HUES6 (cell line): ENCODE measurements around the gene CYP1B1.

ENCODE experiments used
- H3K27ac ChIP-seq: 2 replicates; pipeline ENCODE4 v1.7.0; 2013; ENCODE audit warnings: low read depth, mild to moderate bottlenecking, low read length, inconsistent platforms
- H3K27me3 ChIP-seq: 2 replicates; pipeline ENCODE4 v1.6.1; 2013; ENCODE audit warnings: low read length; ENCODE audit not compliant: control insufficient read depth, insufficient read depth
- H3K36me3 ChIP-seq: 2 replicates; pipeline ENCODE4 v1.6.1; 2013; ENCODE audit warnings: low read length; ENCODE audit not compliant: control insufficient read depth, insufficient read depth
- H3K4me1 ChIP-seq: 2 replicates; pipeline ENCODE4 v1.6.1; 2013; ENCODE audit warnings: low read length; ENCODE audit not compliant: control insufficient read depth, insufficient read depth
- H3K4me3 ChIP-seq: 2 replicates; pipeline ENCODE4 v1.5.1; 2013; ENCODE audit warnings: low read depth, low read length
- H3K9ac ChIP-seq: one replicate; pipeline ENCODE4 v1.6.1; 2013; ENCODE audit warnings: mild to moderate bottlenecking, low read length
- H3K9me3 ChIP-seq: 2 replicates; pipeline ENCODE4 v1.6.1; 2013; ENCODE audit warnings: low read depth, low read length; ENCODE audit not compliant: control insufficient read depth, insufficient read depth

The CYP1B1 gene

DNA sequence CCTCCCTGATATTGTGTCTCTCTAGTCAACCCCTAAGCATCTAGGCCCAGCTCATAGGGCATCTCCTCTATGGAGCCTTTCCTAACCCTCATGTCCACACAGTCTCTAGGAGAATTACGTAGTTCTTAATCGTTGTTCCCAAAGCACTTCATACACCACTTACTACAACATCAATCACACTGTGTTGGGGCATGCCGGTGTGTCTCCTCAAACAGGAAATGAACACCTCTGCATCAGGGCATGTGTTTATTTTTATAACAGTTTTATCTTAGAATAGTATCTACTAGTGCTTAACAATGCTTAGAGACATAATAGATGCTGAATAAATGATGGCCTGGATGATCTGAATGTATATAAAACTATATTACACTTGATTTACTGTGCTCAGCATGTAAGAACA lies 19.7 kb downstream of the CYP1B1 start:
- Histone ChIP-seq H3K36me3 (no peaks in the 10 kb centered on the region), H3K4me3 (no peak overlapping the region), H3K9me3 (no peaks in the 10 kb centered on the region)

DNA sequence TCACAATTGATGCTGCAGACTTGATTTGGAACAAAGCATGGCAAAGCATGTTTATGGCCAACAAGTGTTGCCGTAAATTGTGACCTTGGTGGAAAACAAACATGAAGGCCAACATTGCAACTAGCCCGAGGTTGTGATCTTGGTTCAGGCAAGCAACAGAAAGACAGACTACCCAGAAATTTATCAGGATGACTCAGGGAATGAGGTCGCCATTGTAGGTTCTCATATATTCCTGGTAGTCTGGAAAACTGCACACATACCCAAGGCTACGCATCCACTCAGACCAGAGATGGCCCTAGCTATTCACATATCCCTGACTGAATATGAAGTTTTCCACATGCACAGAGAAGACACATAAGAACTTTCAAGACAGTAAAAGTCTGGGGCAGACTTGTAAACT lies 30.1 kb downstream of the CYP1B1 start:
- Histone ChIP-seq H3K27me3 (no peaks in the 10 kb centered on the region), H3K4me3 (no peak overlapping the region), H3K9me3 (no peaks in the 10 kb centered on the region; the same call in 1 of the 2 replicates), H3K27ac (no peak overlapping the region), H3K9ac (no peak overlapping the region), H3K4me1 (peaks cover 18% of the 10 kb centered on the region), H3K36me3 (no peaks in the 10 kb centered on the region)

More for the DNA sequence above, 19.7 kb downstream of the CYP1B1 start:
- Histone ChIP-seq H3K27me3 (no peaks in the 10 kb centered on the region), H3K9ac (no peak overlapping the region), H3K4me1 (no peaks in the 10 kb centered on the region), H3K27ac (no peak overlapping the region)

DNA sequence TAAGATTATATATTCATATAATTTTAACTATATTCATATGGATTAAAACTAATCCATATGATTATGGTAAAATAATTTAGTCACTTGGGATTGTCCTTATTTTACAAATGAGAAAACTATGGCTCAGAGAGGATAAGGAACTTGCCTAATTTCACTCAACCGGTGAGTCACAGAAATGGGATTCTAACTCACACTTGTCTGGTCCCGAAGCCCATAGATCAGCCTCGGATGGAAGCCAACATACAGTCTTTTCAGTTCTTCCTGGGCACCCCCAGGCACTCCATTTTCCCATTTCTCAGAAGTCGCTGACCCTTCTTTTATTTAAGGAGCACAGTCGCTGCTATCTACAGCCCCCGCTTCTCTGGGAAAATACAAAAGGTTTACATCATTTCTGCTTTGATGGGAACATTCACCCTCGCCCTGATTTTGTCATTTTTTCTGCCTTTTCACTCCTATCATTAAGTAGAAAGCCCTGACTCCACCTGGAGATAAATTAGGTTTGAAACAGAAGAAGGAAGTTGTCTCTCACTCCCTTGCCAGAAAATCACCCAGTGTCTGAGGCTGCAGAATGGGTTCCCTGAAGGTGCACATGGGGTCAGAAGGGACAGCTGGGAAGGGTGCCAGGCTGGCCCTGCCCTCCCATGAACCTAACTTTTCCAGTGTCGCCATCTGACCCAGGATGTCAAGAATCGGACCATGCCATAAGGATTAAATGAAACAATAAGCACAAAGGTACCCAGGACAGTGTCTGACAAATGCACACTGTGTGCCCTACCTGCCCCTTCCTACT lies 36.6 kb downstream of the CYP1B1 start:
- Histone ChIP-seq H3K4me1 (peaks cover 7% of the 10 kb centered on the region), H3K27me3 (peaks cover 17% of the 10 kb centered on the region; the same call in 1 of the 2 replicates), H3K9ac (no peak overlapping the region), H3K4me3 (no peak overlapping the region), H3K27ac (no peak overlapping the region), H3K36me3 (no peaks in the 10 kb centered on the region), H3K9me3 (no peaks in the 10 kb centered on the region; the same call in 1 of the 2 replicates)

DNA sequence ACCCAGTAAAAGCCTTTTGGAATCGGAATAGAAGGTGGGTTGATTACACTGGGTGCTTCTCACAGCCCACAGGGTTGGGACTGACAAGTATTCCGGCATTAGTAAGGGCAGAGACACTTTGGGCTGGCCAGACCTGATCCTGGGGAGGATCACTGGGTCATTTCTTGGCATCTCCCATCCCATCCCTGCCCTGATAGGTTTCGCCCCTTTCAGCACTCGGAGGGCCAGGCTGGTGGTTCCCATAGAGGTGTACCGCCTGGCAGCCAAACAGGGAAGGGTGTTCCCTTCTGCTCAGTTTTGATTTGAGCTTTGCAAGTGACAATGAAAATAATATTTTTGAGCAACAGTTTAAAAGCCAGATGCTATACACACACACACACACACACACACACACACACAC lies 37.3 kb downstream of the CYP1B1 start:
- peaks cover 6% of the 10 kb centered on the region for H3K4me1 ChIP-seq
- no peaks in the 10 kb centered on the region for H3K36me3 ChIP-seq
- no peaks in the 10 kb centered on the region; the same call in 1 of the 2 replicates for H3K9me3 ChIP-seq
- H3K9ac ChIP-seq = no peak overlapping the region
- peaks cover 17% of the 10 kb centered on the region; the same call in 1 of the 2 replicates for H3K27me3 ChIP-seq
- no peak overlapping the region for H3K27ac ChIP-seq
- H3K4me3 ChIP-seq = peak overlapping the region; percentile 39

DNA sequence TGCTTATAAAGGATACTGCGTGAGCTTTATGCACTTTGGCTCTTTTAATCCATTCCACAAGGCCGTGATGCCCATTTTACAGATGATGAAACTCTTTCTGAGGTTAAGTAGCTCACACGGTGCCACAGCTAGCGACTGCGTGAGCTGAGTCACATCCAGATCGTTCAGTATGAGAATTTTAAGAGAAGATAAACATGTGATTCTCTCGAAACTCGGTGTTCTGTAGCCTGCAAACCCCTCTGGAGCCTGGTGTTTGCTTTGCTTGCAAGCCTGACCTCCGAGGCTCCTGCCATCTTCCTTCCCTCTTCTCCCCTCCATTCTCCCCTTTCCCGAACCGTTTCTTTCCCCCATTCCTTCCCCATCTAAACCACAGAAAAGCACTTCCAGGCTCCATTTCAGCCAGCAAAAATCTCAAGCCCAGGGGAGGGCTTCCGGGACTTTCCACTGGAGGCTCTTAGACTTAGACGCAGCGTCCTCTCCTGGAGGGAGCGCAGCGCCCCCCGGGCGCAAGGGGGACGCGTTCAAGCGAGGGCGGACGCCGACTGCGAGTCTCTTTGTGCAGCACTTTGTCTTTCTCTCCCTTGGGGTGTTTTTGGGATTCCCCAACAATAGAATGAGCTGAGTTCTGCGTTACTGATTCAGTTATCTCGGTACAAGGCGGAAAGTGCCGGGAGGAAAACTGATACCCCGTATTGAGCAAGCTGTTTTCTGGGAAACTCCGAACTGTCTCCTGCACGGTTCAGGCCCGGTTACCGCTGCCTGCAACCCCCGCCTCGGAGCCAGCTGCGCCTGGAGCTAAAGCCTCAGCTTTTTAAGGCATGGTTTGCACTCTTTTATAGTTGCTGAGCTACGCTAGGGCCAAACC lies 38.0 kb downstream of the CYP1B1 start:
- H3K9ac ChIP-seq = peak overlapping the region; percentile 2
- H3K4me1 ChIP-seq = peaks cover 6% of the 10 kb centered on the region
- peaks cover 17% of the 10 kb centered on the region; the same call in 1 of the 2 replicates for H3K27me3 ChIP-seq
- no peak overlapping the region for H3K27ac ChIP-seq
- H3K36me3 ChIP-seq = no peaks in the 10 kb centered on the region
- no peaks in the 10 kb centered on the region; the same call in 1 of the 2 replicates for H3K9me3 ChIP-seq
- H3K4me3 ChIP-seq = peak overlapping the region; percentile 39

DNA sequence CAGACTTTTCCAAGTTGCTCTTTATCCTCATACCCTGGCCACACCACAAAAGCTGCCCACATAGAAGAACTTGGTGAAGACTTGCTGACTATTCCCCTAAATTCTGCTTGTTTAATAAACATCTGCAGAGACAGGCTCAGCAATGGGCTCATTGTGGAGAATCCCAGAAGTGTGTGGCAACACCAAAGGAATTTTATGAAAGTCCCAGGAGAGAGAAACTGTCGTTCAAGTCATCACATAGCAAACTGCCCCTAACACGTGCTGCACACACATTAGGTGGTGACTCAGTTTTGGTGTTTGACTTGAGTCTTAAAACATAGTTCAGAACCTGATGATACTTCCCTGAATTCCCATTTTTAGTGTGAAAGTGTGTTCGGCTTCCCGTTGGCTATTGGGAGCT lies 38.6 kb downstream of the CYP1B1 start:
- peaks cover 17% of the 10 kb centered on the region; the same call in 1 of the 2 replicates for H3K27me3 ChIP-seq
- no peaks in the 10 kb centered on the region for H3K9me3 ChIP-seq
- H3K36me3 ChIP-seq = no peaks in the 10 kb centered on the region
- no peak overlapping the region for H3K27ac ChIP-seq
- no peak overlapping the region for H3K4me3 ChIP-seq
- no peak overlapping the region for H3K9ac ChIP-seq
- H3K4me1 ChIP-seq = peaks cover 6% of the 10 kb centered on the region

DNA sequence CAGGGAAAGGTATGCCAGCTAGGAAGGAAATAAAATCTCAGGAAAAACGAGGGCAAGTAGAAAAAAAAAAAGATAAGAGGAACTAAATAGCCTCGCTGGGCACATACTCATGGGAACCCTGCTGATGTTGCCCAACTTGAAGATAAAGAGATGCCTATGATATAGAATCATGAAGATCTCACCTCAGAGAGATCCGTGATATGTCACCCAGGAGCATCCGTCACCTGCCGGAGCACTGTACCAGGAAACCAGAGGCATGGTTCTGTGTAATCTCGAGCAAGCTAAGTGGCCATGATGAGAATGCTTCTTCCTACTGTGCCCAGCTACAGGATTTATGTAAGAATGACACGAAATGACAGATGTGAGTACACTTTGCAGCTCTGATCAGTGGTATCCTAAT lies 40.0 kb downstream of the CYP1B1 start:
- H3K27ac ChIP-seq = no peak overlapping the region
- no peaks in the 10 kb centered on the region for H3K9me3 ChIP-seq
- H3K4me3 ChIP-seq = no peak overlapping the region
- peaks cover 6% of the 10 kb centered on the region for H3K4me1 ChIP-seq
- H3K27me3 ChIP-seq = peaks cover 17% of the 10 kb centered on the region; the same call in 1 of the 2 replicates
- no peaks in the 10 kb centered on the region for H3K36me3 ChIP-seq
- no peak overlapping the region for H3K9ac ChIP-seq

DNA sequence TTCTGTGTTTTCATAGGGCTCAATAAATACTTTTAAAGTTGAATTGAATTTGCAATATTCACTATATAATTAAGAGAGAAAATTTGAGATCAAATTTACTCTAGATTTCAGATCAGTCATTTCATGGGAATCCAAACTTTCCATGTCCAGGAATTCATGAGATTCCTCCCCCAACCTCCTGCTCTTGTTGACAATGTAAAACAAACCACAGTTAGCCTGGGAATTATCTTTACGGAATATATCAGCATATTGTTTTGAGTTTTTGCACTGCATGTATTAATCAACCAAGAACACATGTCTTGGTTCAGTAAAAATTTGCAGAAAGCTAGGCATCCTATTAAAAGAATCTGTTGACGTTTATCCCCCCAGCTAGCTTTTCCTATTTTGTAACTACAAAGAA lies 42.3 kb downstream of the CYP1B1 start:
- Histone ChIP-seq H3K36me3 (no peaks in the 10 kb centered on the region), H3K27ac (no peak overlapping the region), H3K27me3 (peaks cover 16% of the 10 kb centered on the region; the same call in 1 of the 2 replicates), H3K9me3 (no peaks in the 10 kb centered on the region), H3K4me1 (peaks cover 4% of the 10 kb centered on the region), H3K4me3 (no peak overlapping the region), H3K9ac (no peak overlapping the region)

DNA sequence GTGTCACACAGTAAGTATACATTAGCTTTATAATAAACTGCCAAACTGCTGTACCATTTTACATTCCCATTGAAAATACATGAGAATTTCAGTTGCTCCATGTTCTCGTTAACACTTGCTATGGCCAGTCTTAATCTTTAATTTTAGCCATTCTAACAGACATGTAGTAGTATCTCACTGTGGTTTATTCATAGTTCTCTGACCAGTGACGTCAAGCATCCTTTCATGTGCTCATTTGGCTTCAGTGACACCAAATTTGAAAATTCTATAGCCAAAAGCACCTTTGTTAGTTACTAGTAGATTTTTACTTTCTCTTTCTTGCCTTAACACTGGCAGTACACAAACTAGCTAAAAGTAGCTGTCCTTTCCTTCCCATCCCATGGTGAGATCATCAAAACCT lies 43.0 kb downstream of the CYP1B1 start:
- Histone ChIP-seq H3K27me3 (peaks cover 11% of the 10 kb centered on the region; the same call in 1 of the 2 replicates), H3K4me1 (no peaks in the 10 kb centered on the region), H3K36me3 (no peaks in the 10 kb centered on the region), H3K4me3 (no peak overlapping the region), H3K9me3 (no peaks in the 10 kb centered on the region), H3K9ac (no peak overlapping the region), H3K27ac (no peak overlapping the region)

DNA sequence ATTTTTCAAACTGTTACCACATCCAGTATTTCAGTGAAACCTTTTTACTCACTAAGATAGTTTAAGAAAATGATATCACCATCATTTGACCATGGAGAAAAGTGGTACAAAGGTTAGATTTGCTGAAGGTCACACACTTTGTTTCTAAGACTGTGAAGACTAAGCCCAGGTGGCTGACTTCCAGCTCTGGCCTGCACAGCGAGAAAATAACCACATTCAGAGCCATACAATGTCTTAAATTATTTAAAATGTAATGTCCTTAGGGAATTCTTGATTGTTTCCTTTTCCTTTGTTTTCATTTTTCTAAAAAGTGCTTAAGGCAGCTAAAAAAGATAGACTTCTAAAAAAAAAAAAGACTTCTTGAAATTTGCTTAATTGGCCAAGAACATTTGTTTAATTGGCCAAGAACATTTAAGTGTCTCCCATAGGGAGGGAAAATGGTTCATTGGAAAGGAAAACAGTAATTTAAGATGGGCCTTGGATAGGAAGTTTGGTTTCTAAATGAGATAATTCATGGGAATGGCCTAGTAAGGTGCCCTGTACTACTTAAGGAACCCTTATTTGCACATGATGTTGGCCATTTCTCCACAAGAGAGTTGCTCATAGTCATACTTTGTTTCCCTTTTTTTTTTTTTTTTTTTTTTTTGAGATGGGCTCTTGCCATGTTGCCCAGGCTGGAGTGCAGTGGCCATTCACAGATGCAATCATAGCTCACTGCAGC lies 45.2 kb downstream of the CYP1B1 start:
- Histone ChIP-seq H3K36me3 (no peaks in the 10 kb centered on the region), H3K27me3 (no peaks in the 10 kb centered on the region; the same call in 1 of the 2 replicates), H3K9me3 (no peaks in the 10 kb centered on the region), H3K4me3 (no peak overlapping the region), H3K4me1 (no peaks in the 10 kb centered on the region), H3K9ac (no peak overlapping the region), H3K27ac (no peak overlapping the region)
